GM19239 (cell line): ENCODE measurements around the gene TRMT10C.
A peak's percentile ranks its signal among the peaks of the same experiment; 100 is the strongest.
"Not testable (repeated sequence)": the region's sequence is repeated elsewhere in the genome, so short reads cannot be mapped to it uniquely, and the experiment has no call there.

Source experiments
- DNase-seq: peaks from one replicate; pipeline ENCODE4 v3.0.0; 2011; ENCODE audit warnings: low spot score; ENCODE audit not compliant: insufficient read length
- FAIRE-seq: peaks from 2 replicates; lab custom pipeline; 2011; peaks lifted over from hg19 to GRCh38; lab: Jason Lieb, UNC

Gene TRMT10C

DNA sequence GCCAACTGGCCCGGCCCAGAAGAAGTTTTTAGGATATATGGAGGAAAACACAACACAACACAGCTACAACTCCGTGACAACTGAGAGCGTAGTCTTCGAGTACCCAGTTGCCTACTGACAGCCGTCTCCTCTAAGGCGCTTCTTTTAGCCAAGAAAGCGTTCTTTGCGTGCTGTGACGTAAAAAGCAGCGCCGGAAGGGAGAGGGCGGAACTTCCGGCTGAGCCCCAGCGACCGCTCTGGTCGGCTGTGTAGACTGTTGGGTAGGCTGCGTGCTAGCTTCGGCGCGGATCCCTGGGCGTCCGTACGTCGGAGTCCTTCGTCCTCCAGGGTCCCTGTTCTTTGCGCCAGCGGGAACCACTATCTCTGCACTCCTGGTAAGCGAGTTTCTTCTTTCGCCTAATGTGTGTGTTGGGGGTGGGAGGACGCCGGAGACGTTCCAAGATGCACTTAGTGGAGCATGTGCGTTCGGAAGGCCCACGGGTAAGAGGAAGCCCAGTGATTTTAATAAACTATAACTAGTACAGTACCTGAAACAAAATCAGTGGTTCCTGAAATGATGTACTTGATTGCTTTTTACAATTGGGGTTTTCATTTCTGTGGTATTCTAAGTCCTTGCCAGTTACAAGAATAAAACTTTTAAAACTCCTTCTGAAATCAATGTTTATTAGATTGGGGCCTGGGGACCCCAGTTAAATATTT, at the start of gene TRMT10C:
TSS of gene TRMT10C (plus strand) at position 239 of the 699 bp plus-strand sequence. CDS start 2,914 bp downstream, outside the sequence.
- FAIRE-seq (peak; percentile 98), DNase-seq (peak; percentile 81)

DNA sequence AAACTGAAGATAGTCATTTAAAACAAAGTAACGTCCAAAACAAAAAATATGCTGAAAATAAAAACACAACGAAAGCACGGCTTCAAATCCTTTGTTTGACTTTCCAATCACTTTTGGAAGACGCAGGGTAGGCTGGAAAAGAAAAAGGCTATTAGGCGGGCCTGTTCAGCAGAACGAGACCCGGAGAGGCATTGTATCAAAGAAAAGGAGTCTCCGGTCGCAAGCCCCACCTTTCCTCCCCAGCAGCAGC, 49.3 kb upstream of the TRMT10C start:
- peak; percentile 26 for DNase-seq
- FAIRE-seq, result no peak

GRCh38 chr3:101512646-101513418, 48.8 kb upstream of the TRMT10C start, which contains the start of gene SENP7:
TSS of gene SENP7 (minus strand) at chr3:101513212. CDS start at chr3:101513130, 82 bp downstream.
- peak; percentile 99 for FAIRE-seq
- peak; percentile 57 for DNase-seq

DNA sequence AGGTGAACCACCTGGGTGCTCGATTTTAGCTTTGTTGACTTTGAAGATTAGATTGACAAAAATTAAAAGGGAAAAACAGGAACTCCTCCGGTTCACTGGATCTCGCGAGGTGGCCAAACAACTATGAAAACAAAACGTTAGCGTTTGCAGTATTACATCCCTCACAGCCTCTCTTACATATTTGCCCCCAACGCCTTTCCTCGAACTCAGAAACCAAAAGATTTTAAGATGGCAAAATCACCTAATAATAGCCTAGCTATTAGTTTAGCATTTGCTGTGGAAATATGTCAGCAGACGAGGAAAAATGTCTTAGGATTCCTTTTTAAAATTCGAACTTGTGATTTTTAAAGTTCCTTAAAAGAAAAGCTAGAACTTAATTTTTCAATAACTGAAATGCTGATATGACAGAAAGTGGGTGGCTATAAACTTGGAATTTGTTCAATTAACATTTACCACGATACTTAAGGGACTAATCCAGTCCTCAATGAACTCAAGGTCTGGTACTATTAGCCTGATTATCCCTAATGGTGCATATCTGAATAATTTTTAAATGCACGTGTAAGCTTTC, 48.2 kb upstream of the TRMT10C start:
- peak; percentile 39 for DNase-seq
- no peak for FAIRE-seq

DNA sequence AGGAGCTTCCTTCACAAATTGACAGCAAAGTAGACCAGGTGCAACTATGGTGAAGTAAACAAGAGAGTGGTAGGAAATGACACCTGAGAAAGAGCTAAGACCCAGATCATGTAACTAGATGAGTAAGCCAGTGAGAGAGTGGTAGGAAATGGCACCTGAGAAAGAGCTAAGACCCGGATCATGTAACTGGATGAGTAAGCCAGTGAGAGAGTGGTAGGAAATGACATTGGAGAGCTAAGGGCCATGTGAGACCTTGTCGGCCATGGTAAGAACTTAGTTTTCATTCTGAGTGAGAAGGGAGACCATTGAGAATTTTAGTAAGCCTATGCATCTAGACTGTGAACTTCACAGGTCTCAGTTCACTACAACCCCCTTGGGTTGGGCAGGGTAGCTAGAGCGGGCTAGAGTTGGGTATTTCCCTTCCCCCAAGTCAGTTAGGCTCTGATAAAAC, 43.2 kb upstream of the TRMT10C start:
- DNase-seq (peak; percentile 49), FAIRE-seq (peak; percentile 99)

DNA sequence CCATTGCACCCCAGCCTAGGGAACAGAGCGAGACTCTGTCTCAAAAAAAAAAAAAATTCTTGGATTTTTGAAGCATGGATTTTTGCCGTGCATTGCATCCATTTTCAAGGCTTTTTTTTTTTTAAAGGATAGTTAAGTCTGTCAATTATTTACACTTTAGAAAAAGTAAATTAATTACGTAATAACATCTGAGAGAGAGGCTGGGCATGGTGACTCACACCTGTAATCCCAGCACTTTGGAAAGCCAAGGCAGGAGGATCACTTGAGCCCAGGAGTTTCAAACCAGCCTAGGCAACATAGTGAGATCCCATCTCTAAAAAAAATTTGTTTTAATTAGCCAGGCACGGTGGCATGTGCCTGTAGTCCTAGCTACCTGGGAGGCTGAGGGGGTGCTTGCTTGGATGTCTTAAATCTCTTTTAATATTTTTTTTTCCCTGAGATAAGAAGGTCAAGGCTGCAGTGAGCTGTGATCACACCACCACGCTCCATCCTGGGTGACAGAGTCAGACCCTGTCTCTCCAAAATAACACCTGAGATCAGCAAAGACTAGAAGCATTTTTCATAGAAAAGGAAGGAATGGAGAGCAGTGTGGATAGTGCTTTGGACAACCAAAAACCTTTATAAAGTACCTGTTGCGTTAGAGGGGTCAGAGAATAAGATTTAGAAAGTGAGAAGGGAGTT, 41.8 kb upstream of the TRMT10C start:
- peak; percentile 14 for FAIRE-seq
- DNase-seq, result no peak

DNA sequence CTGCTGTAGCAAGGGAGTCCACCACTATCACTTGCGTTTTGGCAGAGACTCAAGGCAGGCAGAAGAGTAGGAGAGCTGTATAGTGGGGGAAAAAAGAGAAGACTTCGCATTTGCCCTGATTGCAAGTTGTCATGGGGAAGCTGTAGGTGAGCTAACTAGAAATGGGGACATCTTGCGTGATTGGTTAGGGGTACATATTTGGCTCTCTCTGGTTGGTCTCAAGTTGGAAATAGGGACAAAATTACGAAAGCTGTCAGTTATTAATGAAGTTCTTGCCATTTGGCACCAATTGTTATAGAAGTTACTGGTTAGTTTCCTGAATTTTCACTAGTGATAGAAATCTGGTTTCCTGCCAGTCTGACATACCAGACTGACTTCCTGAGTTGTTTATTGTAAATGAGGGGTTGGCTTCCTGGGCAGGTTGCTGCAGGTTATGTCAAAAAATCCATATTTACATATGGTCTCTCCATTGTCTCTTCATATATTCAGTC, 40.4 kb upstream of the TRMT10C start:
- FAIRE-seq, result no peak
- DNase-seq, result no peak

GRCh38 chr3:101527441-101527840, 34.2 kb upstream of the TRMT10C start:
- FAIRE-seq, result no peak

DNA sequence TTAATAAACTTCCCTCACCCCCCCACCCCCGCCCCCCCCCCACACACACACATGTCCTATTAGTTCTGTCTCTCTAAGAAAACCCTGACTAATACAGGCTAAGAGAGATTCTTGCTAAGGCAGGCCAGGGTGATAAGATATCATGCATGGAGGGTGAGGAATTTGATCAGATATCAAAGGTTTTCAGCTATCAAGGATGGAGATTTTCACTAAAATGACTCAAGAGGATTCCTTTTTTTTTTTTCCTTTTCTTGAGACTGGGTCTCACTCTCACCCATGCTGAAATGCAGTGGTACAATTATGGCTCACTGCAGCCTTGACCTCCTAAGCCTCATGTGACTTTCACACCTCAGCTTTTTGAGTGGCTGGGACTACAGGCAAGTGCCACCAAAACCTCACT, 33.8 kb upstream of the TRMT10C start:
- DNase-seq, result no peak
- FAIRE-seq, result no peak

More at GRCh38 chr3:101527441-101527840, 34.2 kb upstream of the TRMT10C start:
- no peak for DNase-seq

DNA sequence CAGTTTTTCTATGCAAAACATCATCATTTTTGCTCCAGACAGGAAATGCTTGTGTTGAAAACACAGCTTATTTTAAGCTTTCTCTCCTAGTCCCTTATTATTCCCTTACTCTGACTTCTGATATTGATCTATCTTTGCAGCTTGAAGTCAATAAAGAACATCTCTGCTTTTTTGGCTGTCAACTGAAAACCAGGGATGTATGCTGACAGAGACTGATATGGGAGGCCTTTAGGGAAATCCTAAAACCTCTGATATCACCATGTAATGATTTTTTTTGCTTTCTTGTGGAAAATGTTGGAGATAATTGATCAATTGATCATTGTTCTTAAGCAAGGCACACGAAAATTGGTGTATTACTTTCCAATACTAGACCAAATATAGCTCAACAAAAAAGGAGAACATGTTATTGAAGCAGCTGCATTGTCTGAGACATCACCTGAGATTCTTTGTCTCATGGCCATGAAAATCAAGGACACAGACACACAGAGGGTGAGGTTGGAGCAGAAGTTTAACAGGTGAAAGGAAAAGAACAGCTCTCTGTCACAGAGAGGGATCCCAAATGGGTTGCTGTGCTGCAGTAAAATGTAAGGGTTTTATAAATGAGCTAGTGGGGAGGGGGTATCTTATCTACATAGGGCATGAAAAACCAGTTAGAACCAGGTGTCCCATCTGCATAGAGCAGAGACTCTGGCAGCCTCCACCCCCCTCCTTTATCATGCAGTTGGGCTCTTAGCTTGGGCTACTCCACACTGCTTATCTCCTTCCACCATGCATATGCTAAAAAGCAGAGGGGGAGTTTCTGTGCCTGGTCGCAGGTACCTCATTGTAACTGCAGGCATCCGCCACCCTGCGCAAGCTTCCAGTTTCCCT, 31.6 kb upstream of the TRMT10C start:
- FAIRE-seq (no peak), DNase-seq (no peak)

GRCh38 chr3:101530686-101531047, 31.0 kb upstream of the TRMT10C start:
- DNase-seq (no peak), FAIRE-seq (no peak)

DNA sequence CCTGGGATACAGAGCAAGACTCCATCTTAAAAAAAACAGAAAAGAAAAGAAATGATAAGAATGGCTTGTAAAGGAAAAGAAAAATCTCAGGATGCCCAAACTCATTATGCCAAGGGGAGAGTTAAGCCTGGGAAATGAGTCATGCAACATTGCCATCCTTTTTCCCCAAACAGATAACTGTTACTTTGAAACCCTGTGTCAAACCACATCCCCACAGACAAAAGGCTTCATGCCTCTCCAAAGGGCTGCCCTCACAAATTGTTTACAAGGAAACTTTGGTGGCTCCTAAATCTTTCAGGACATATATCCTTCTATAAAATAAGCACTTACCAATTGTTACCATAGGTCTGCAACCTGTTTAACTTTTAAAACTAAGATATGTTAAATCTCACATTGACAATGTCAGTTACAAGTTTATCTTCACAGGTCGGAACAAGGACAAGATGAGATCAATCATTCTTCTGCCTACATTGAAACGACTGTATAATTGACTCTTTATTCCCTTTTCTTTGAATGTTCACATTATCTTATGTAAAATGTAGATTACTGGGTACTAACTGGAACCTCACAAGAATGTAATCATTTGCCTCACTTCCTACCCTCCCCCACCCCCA, 30.1 kb upstream of the TRMT10C start:
- FAIRE-seq (no peak), DNase-seq (no peak)

GRCh38 chr3:101532783-101533602, 28.7 kb upstream of the TRMT10C start:
- DNase-seq, result no peak
- FAIRE-seq, result no peak

DNA sequence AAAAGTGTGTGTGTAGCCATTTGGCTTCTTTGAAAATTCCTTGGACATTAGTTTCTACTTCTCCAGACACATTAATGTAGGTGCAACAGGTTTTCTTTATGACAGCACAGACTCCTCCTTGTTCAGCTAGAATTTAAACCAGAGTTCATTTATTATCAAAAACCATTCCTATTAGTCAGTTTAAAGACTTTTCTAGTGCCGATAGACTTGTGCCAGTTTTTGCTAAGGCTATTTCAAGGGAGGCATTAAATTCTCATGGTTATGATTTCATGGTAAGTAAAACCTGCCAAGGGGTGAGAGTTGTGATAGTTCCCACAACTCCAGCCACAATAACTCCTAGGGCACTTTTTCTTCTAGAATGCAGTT, 28.1 kb upstream of the TRMT10C start:
- DNase-seq (no peak), FAIRE-seq (no peak)

- FAIRE-seq (no peak), DNase-seq (no peak)
Observed at GRCh38 chr3:101535221-101535620, 26.4 kb upstream of the TRMT10C start.

DNA sequence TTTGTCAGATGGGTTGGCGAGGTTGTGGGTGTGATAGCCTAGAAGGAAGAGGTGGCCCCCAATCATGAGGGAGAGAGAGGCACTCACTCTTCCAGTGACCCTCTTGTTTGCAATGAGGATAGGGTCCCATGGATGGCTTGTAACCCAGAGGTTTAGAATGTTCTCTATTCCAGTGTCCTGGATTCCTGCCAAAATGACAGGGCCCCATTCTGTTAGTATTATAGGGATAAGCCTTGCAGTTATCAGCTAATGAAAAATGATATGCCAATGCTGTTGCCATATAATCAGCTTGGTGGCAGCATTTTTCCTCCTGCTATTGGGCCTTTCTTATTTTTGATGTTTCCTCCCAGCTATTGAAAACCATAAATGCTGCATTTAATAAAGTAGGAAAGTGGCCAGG, 25.4 kb upstream of the TRMT10C start:
- FAIRE-seq (no peak), DNase-seq (no peak)

DNA sequence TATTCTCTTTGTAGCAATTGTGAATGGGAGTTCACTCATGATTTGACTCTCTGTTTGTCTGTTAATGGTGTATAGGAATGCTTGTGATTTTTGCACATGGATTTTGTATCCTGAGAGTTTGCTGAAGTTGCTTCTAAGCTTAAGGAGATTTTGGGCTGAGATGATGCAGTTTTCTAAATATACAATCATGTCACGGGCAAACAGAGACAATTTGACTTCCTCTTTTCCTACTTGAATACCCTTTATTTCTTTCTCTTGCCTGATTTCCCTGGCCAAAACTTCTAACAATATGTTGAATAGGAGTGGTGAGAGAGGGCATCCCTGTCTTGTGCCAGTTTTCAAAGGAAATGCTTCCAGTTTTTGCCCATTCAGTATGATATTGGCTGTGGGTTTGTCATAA, 24.7 kb upstream of the TRMT10C start:
- FAIRE-seq, DNase-seq: not testable (repeated sequence)

GRCh38 chr3:101542957-101543356, 18.7 kb upstream of the TRMT10C start:
- DNase-seq (no peak), FAIRE-seq (no peak)
